Panc1 (cell line): ENCODE measurements around the gene AMBP.

ENCODE experiments used
- CTCF ChIP-seq: fragments of 450-650 bp; IDR thresholded peaks from 2 replicates; pipeline ENCODE4 v1.5.1; 2017; ENCODE audit warnings: mild to moderate bottlenecking
- POLR2AphosphoS5 ChIP-seq: IDR thresholded peaks from 2 replicates; pipeline ENCODE4 v1.6.1; 2012; ENCODE audit warnings: mild to moderate bottlenecking, low read depth, low read length, moderate library complexity
- REST ChIP-seq, 2 experiments: IDR thresholded peaks; 2 replicates each; pipeline ENCODE4 v1.6.1; 2011 to 2012; ENCODE audit warnings: low read depth in 2 of 2, control low read depth in 1 of 2, low read length in 1 of 2, mild to moderate bottlenecking in 1 of 2, moderate library complexity in 1 of 2; ENCODE audit not compliant: insufficient read depth in 1 of 2
- SIN3A ChIP-seq: IDR thresholded peaks from 2 replicates; pipeline ENCODE4 v1.6.1; 2012; ENCODE audit warnings: low read depth, mild to moderate bottlenecking, low read length, moderate library complexity, borderline replicate concordance; ENCODE audit not compliant: insufficient read depth
- TCF7L2 ChIP-seq: IDR thresholded peaks from 2 replicates; pipeline ENCODE4 v1.6.1; 2011; ENCODE audit warnings: mild to moderate bottlenecking, low read depth, low read length, inconsistent platforms

- TF ChIP-seq CTCF (no peak), REST (IDR thresholded peaks at IDR 0.05; ENCODE audit: insufficient read depth in 1 of 2, low read depth in 2 of 2, low read length in 1 of 2) (no peak), POLR2AphosphoS5 (no peak), TCF7L2 (no peak), SIN3A (no peak)
Observed at GRCh38 chr9:114050226-114050568, 27.9 kb downstream of the AMBP start.
